NCI-H1417 treated with DMSO at 0.1 percent for 48 hours (cell line): ENCODE measurements around the gene TPPP.
"Not testable (repeated sequence)": the region's sequence is repeated elsewhere in the genome, so short reads cannot be mapped to it uniquely, and the experiment has no call there.

ENCODE experiments used
- DNase-seq: peaks from one replicate; lab custom pipeline; 2025; lab: John Stamatoyannopoulos, UW

The TPPP gene

DNA sequence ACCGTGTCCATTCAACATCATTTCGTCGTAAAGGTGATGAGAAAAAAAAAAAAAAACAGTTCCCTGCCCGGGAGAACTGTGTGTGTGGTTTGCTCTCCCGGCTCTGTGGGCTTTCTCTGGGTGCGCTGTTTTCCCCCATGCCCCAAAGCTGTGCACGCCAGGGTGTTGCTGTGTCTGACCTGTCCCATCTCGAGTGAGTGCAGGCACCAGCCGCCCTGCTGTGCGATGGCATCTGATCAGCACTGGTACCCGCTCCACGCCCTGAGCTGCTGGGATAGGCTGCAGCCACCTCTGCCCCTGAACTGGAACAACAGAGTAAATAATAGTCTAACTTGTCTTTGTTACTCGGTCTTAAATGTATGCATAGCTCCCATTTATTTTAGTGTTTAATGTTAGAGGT lies 47.7 kb downstream of the TPPP start:
- DNase-seq: no peak

DNA sequence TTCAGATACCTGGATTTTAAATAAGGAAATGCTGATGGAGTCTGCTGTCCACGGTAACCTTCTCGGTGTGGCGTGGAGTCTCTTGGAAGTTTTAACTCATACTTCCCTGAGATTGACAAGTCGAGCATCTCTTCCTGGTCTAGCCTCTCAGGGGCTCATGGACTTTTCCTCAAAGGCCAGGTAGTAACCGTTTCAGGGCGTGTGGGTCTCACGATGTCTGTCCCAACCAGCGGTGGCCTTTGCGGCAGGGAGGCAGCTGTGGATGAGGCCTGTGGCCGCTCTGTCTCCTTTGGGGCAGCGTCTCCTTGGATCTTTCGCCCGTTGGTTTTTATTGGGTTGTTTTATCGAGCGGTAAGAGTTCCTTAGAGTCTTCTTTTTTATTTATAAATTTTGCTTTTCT lies 48.2 kb downstream of the TPPP start:
- no peak for DNase-seq

DNA sequence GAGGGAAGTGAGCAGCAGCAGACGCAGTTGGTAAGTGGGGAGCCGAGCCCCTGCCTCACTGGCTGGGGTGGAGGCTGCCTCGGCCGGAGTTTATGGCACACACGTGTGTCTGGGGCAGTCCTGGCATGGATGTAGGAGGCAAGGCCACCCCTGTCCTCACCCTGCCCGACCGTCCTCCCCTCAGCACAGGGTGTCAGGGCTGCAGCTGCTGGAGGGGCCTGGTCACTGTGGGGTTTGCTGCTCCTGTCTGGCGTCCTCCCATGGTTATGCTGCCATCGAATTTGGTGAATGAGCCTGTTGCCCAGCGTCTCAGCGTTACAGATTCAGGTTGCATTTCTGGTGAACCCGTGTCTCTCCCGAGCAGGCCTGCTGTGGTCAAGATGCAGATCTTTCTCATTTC lies 48.6 kb downstream of the TPPP start:
- DNase-seq: no peak

DNA sequence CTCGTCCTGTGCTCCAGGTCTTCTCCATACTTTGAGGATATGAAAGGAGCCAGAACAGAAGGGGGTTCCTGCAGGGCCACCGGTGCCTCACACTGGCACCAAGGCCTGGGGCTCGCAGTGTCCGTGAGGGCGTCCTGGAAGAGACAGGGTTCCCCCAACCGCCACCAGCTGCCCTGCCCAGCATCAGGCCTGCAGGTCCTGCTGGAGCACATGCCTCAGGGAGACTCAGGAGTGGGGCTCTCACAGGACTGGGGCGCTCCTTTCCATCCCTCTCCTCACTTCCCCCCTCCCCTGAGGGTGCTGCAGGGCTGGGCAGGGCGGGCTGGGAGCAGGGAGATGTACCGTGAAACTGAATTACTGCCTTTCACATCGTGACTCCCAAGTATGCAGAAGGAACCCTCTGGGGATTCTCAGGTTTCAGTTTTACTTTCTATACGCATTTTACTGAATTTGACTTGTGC lies 49.3 kb downstream of the TPPP start:
- DNase-seq: no peak

DNA sequence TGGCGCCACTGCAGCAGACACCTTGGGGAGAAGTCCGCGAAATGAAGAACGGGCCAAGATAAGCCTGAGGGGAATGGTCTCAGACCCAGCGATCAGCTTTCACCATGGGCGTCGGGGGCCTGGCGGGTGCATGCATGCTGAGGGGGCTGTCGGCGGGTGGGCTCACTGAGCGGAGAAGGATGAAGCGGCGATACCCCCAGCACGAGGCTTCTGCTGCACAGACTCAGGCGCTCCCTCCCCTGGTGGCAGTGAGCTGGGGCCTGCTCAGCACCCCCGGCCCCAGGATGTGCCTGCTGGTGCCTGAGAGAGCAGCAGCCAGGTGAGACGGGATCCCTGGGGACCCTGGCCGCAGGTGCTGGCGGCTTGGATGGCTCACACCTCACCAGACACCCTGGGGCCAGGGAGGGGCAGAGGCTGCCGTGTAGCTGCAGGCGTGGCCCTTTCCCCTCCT lies 49.8 kb downstream of the TPPP start:
- no peak for DNase-seq

DNA sequence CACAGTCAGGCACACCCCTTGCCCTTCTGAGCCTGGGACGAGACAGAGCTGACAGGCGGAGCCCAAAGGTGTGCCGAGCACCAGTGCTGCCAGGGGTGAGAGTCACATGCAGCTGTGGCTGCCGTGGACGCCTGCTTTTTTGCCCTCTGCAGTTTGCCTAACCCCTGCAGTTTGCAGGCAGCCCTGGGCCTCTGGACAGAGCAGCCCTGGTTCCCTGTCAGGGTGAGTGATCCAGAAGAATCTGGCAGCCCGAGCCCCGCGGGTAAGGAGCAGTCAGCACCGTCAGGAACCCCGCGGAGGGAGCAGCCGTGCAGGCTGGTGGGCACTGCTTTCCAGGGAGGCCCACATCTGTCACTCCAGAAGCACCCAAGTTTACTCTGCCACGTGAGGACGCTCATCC lies 50.7 kb downstream of the TPPP start:
- DNase-seq: no peak

DNA sequence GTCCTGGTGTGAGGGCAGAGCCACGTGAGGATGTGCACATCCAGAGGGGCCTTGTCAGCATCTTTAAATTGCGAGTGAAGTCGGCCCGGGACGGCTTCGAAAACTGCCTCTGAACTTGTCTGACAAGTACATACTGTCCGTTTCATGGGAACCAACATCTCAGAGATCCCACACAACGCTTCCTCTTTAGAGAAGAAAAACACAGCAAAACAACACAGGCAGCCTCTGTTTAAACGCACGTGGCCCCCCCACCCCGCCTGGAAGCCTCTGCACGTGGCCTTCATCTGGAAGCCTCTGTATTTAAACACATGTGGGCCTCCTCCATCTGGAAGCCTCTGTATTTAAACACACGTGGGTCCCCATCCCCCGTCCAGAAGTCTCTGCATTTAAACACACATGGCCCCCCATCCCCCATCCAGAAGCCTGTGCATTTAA lies 51.8 kb downstream of the TPPP start:
- no peak for DNase-seq

DNA sequence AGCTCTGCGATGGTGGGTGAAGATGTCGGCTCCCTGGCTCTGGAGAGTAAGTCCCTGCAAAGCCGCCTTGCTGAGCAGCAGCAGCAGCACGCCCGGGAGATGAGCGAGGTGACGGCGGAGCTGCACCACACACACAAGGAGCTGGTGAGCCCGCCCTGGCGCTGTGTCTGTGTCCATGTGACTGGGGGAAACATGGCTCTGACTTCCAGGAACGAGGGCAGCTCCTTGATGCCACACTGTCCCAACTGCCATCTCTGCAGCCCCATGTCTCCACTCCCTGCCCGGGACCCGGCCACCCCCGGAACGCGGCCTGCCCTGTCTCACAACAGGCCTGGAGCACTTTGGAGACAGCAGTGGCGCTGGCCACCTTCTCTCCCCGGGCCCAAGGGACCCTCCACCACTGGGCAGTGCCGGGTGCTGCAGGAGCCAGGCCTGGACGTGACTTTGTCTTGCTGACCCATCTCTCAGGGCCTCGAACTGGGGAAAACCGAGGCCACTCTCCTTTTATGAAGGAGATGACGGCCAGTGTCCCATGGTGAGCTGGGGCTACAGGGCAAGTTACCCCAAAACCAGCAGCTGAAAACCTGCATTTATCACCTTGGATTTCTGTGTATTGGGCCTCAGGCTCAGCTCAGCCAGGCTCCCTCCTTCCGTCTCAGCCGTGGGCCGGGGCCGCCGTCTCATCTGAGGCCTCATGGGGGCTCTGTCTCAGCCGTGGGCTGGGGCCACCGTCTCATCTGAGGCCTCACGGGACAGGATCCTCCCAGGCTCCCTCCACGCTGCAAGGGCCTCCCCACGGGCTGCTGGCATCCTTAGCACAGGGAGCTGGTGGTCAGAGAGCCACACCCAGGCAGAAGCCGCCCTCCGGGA lies 52.5 kb downstream of the TPPP start:
- DNase-seq: no peak

DNA sequence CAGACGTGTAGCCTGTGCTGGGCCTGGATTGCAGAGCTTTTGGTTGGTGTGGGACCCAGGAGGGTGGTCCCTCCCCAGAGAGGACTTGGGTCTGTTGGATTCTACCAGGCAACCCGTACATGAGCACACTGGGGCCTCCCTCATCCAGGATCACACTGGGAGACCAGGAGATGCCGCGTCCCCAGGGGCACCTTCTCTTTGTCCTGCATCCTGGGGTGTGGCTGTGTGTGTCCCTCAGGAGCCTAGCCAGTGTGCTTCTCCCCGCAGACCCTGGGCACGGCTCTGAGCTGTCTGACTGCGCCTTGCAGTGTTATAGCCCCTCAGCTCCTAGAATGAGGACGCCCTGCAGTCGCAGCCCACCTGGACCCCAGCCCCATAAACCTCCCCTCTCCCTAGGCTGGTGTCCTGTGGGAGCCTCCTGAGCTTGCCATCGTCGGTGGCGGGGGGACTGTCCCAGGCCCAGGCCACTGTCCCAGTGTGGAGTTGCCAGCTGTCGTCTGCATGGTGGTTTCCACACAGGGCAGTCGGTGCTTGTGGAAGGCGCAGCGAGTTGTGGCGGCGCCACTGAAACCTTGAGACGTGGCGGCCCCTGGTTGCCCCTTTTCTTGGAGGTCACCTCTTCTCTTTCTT lies 53.5 kb downstream of the TPPP start:
- DNase-seq: no peak

DNA sequence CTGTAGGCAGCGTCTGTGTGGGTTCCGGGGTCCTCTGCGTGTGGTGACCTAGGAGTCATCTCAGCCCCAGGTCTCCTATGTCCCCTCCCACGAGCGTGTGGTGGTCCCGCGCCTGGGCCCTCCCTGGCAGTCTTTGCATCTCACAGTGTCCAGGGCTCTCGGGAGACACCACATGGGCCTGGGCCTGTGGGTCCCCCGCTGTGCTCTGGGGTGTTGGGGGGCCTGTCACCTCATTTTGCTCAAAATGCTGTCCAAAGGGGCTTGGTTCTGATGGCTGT lies 54.0 kb downstream of the TPPP start:
- DNase-seq: no peak

DNA sequence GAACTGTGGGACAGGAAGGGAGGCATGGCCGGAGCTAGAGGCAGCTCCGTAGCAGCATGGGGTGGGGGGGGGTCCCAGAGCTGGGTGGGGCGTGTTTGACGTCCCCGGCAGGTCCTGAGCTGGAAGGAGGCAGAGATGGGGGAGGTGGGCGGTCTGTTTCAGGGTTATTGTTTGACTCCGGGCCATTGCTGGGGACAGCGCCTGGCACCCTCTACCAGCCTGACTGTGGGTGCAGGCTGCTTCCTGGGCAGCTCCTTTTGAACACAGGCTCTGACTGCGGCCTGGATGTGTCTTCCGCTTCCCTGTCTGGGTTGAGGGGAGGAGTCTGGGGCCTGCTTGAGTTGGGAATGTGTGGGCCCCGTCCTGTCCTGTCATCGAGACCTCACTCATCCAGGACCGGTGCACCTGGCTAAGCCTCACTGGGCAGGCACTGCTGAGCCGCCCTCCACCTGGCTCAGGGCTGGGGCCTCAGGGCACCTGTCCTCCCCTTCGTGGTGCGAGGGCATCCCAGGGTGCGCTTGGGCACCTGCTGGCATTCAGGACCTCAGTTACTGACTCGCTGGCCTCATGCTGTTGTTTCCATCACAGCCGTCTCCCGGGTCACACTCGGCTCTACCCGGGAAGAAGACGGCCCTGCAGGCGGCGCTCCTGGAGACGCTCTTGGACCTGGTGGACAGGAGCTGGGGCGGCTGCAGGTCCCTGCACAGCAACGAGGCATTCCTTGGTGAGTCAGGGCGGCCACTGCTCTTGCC lies 54.5 kb downstream of the TPPP start:
- no peak for DNase-seq

DNA sequence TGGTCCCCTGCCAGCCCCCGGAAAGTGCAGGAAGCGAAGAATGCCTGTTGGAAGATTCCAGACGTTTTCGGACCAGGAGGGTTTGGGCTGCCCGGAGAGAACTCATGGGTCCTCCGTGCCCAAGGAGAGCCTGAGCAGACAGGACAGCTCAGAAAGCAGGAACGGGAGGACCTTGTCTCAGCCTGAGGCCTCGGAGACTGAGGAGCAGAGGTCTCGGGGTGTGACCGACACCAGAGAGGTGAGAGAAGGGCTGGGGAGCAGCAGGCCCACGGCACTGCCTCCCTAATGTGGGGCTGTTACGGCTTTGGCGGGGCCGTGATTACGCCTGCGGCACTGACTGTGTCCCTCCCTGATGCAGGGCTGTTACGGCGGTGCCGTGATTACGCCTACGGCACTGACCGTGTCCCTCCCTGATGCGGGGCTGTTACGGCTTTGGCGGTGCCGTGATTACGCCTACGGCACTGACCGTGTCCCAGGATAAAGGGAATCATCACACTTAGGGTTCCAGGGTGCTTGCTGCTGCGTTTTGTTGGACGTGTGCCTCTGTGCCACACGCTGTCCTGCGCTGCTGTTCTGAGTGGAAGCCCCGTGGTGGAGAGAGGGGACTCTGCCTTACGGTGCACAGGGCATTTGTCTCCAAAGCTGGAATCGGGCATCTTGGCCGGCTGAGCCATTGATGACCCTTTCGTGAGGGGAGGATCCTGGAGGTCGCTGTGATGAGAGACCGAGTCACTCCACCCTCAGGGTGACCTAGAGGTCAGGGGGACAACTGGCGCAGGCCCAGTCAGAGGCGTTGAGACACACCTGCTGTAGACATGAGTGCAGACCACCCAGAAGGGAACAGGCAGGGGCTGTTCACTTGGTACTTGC lies 55.3 kb downstream of the TPPP start:
- DNase-seq: no peak

DNA sequence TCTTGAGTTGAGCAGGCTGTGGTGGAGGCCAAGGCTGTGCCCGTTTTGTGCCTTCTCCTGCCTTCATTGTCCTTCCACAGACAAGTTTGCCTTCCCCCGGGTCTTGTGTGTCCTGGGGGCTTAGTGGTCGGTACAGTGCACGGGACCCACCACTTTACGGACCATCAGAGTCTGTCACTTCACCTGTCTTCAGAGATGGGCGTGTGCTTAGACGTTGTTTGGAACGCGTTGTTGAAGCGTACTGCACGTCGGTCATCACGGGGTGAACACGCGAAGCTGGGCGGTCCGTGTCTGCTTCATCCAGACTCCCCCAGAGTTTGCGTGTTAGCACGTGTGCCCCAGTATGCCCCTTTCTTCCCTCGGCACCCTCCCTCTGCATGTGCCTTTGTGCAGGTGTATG lies 56.2 kb downstream of the TPPP start:
- no peak for DNase-seq

DNA sequence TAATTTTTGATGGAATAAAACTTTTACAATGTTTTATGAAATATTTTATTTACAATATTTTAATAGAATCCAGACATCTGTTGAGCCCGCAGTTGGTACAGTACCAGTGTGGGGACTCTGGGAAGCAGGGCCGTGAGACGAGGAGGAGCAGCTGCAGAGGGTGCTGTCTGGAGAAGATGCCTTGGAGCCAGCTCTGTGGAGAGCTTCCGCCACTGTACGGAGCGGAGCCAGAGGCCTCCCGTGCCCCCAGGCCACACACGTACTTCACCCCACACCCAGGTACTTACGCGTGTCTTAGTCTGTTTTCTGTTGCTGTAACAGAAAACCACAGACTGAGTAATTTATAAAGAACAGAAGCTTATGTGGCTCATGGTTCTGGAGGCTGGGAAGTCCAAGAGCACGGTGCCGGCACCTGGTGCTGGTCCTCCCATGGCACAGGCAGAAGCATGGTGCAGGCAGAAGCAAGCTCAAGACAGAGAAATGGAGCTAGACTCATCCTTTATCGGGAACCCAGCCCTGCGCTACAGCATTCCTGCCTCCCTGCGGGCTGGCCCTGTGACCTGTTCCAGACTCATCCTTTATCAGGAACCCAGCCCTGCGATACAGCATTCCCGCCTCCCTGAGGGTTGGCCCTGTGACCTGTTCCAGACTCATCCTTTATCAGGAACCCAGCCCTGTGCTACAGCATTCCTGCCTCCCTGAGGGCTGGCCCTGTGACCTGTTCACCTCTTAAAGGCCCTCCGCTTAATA lies 57.7 kb downstream of the TPPP start:
- DNase-seq: no peak

DNA sequence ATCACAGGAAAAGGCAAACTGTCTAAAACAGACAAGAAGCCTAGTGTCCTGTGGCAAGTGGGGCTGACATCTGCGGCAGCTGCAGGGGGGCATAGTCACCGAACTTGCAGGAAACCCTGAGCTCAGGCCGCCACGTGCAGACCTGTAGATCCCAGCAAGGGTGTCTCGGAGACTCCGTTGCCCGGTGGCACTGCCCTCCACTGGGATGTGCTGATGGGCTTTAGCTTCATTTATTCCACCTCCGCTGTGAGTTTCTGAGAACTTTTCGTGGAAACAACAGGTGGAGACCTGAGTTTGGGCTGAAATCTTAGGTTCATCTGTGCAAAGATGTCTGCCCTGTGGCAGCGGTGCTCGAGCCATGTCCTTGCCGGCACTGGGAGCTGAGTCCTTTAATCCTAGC lies 59.0 kb downstream of the TPPP start:
- no peak for DNase-seq

DNA sequence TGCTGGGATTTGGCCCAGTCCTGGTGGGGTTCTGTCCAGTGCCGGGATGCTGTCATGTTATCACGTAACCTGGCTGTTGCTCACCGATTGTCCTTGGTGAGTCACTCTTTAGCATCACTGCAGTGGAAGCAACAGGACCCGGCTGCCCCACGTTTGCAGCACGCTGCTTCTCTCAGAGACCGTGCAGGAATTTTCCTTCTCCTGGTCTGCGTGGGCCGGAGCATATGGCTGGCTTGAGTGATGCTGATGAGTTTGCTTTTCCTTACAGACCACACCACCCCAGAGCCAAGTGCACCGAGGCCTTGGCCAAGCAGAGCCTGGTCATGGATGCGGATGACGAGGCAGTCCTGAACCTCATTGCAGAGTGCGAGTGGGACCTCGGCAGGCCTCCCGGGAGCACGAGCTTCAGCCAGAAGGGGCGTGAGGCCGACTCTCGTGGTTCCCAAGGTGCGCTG lies 59.6 kb downstream of the TPPP start:
- no peak for DNase-seq

DNA sequence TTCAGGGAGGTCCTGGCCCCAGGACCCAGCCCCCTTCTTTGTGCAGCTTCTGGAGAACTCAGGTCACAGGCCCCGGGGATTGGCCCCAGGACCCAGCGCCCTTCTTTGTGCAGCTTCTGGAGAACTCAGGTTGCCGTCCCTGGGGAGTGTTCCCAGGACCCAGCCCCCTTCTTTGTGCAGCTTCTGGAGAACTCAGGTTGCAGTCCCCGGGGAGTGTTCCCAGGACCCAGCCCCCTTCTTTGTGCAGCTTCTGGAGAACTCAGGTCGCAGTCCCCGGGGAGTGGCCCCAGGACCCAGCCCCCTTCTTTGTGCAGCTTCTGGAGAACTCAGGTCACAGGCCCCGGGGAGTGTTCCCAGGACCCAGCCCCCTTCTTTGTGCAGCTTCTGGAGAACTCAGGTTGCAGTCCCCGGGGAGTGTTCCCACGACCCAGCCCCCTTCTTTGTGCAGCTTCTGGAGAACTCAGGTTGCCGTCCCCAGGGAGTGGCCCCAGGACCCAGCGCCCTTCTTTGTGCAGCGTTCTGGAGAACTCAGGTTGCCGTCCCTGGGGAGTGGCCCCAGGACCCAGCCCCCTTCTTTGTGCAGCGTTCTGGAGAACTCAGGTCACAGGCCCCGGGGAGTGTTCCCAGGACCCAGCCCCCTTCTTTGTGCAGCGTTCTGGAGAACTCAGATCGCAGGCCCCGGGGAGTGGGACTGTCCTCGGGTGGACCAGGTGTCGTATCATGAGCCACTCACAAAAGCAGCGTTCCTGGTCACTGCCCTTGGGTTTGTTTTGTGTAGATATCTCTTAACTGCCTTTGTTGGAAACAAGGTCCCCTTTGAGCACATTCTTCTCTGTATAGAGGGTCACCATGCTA lies 64.6 kb downstream of the TPPP start:
- DNase-seq: not testable (repeated sequence)

DNA sequence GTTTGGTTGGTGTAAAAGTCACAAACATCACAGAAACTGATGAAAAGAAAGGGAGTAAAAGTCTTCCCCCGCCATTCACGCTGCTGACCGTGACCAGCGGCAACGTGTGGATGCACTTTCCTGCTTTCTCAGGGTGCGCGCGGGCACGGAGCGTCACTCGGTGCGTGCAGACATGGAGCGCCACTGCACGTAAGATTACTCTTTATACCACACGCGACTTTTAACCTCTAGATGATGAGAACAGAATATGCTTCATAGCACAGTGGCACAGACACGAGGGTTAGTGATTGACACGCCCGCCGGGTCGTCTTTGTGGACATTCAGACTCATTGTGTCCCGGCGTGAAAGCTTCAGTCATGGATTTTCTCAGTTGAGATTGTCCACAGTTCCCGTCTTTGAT lies 65.3 kb downstream of the TPPP start:
- no peak for DNase-seq

DNA sequence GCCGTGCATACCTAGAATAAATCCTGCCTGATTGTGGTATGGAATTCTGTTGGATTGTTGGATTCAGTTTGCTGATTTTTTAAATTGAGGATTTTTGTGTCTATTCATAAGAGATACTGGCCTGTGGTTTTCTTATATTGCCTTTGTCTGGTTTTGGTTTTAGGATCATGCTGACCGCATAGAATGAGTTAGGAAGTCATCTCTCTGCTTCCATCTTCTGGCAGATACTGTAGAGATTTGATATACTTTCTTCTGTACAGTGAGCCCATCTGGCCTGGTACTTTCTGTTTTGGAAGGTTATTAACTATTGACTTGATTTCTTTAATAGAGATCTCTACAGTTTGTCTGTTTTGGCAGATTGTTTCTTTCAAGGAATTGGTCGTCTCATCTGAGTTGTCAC lies 66.3 kb downstream of the TPPP start:
- DNase-seq: no peak

DNA sequence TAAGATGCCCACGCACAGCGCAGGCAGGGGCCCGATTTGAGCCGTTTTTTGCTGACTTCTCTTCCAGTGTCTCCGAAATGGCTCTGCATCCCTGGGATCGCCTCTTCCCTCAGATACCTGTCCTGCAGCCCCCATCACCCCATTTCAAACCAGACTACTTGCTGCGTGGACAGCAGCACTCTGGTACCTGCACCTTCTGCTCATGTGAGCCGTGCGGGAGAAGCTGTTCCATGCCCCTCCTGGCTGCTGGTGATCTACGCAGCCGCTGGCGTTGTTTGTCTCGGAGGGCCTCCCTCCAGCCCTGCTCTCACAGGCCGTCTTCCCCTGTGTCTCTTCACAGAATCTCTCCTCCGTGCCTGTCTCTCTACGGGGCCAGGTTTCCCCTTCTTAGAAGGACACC lies 67.6 kb downstream of the TPPP start:
- DNase-seq: no peak

DNA sequence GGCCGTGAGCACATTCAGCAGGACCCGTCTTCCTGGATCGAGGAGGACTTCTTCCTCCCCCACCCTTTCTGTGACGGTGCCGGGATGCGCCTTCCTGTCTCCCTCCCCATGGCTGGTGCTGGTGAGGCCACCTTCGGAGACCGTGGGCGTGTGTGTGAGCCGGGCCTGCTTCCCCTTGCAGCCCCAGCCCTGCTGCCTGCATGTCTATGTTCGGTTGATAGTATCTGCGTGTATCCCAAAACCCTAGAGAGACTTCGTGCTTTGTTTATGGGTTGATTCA lies 68.3 kb downstream of the TPPP start:
- no peak for DNase-seq
